ENCODE measurements around the gene PARP6.

PARP6 gene

GRCh38 chr15:72272213-72272996 is at the start of gene PARP6:
PARP6 (minus strand) TSS chr15:72272554; CDS start chr15:72267477, 5,077 bp downstream.
- peak; percentile 98 for DNase-seq

- peak; percentile 88 for DNase-seq
Observed at GRCh38 chr15:72319985-72320671, 47.8 kb upstream of the PARP6 start, which contains the start of gene CELF6. CELF6 (minus strand) TSS chr15:72320157; CDS start chr15:72319874, 283 bp downstream.

- DNase-seq = no peak
Observed at GRCh38 chr15:72319360-72319984, 47.1 kb upstream of the PARP6 start.

GRCh38 chr15:72318408-72318942 is 46.1 kb upstream of the PARP6 start:
- no peak for DNase-seq

- peak; percentile 67 for DNase-seq
Observed at GRCh38 chr15:72315706-72316370, 43.5 kb upstream of the PARP6 start.

- DNase-seq = no peak
Observed at GRCh38 chr15:72313881-72314280, 41.5 kb upstream of the PARP6 start.

- DNase-seq = no peak
Observed at GRCh38 chr15:72313448-72313840, 41.1 kb upstream of the PARP6 start.

- DNase-seq = peak; percentile 59
Observed at GRCh38 chr15:72312605-72313447, 40.5 kb upstream of the PARP6 start.

- DNase-seq = no peak
Observed at GRCh38 chr15:72307026-72307425, 34.7 kb upstream of the PARP6 start.

- DNase-seq = peak; percentile 69
Observed at GRCh38 chr15:72306211-72306785, 33.9 kb upstream of the PARP6 start.

- DNase-seq = no peak
Observed at GRCh38 chr15:72304596-72304995, 32.2 kb upstream of the PARP6 start.

GRCh38 chr15:72302955-72303354 is 30.6 kb upstream of the PARP6 start:
- DNase-seq = no peak

- no peak for DNase-seq
Observed at GRCh38 chr15:72289597-72290325, 17.4 kb upstream of the PARP6 start.

GRCh38 chr15:72288796-72289596 is 16.6 kb upstream of the PARP6 start:
- no peak for DNase-seq

- DNase-seq = no peak
Observed at GRCh38 chr15:72285927-72286516, 13.7 kb upstream of the PARP6 start.

- no peak for DNase-seq
Observed at GRCh38 chr15:72285402-72285801, 13.0 kb upstream of the PARP6 start.

- no peak for DNase-seq
Observed at GRCh38 chr15:72284781-72285180, 12.4 kb upstream of the PARP6 start.

- DNase-seq = no peak
Observed at GRCh38 chr15:72281713-72282112, 9.4 kb upstream of the PARP6 start.

- no peak for DNase-seq
Observed at GRCh38 chr15:72280751-72281150, 8.4 kb upstream of the PARP6 start.

- DNase-seq = no peak
Observed at GRCh38 chr15:72278737-72279136, 6.4 kb upstream of the PARP6 start.

Measured in COR-L47 (cell line).